Heart left ventricle (tissue), 16 donors: ENCODE measurements around the gene THSD7B. TPM values are rescaled to one million over a fixed set of nuclear protein-coding genes. Genes with fewer than 3 reads are reported as not detected.
"Not testable (repeated sequence)": the region's sequence is repeated elsewhere in the genome, so short reads cannot be mapped to it uniquely, and the experiment has no call there.

Source experiments
- ATAC-seq, 4 donors: fragments of 200-7000 bp; cut with Tn5 transposase; one replicate each; pipeline ENCODE4 v1.9.1; 2020 to 2022; ENCODE audit warnings: moderate library complexity in 4 of 4, mild to moderate bottlenecking in 3 of 4, moderate number of reproducible peaks in 1 of 4
- DNase-seq, 5 donors: peaks; one replicate each; pipeline ENCODE4 v3.0.0-alpha.2; 2020
- H3K27ac ChIP-seq, 12 donors: fragments of 200-600 bp; sonication (generic) in 4 of 12; one replicate each; pipeline versions ENCODE4 v1.5.0 to v1.8.0; 2016 to 2022; ENCODE audit warnings: mild to moderate bottlenecking in 2 of 12
- H3K27me3 ChIP-seq, 9 donors: fragments of 200-600 bp; sonication (generic) in 2 of 9; one replicate each; pipeline versions ENCODE4 v1.5.1 to v1.8.0; 2016 to 2022; ENCODE audit warnings: mild to moderate bottlenecking in 3 of 9
- H3K36me3 ChIP-seq, 9 donors: fragments of 200-600 bp; sonication (generic) in 2 of 9; one replicate each; pipeline versions ENCODE4 v1.5.0 to v1.8.0; 2018 to 2022; ENCODE audit warnings: mild to moderate bottlenecking in 2 of 9
- H3K4me1 ChIP-seq, 12 donors: fragments of 200-600 bp; sonication (generic) in 4 of 12; one replicate each; pipeline versions ENCODE4 v1.5.0 to v1.8.0; 2016 to 2022; ENCODE audit warnings: mild to moderate bottlenecking in 3 of 12
- H3K4me3 ChIP-seq, 12 donors: fragments of 200-600 bp; sonication (generic) in 4 of 12; one replicate each; pipeline versions ENCODE4 v1.5.0 to v1.8.0; 2017 to 2022; ENCODE audit warnings: mild to moderate bottlenecking in 9 of 12, moderate library complexity in 4 of 12
- H3K9me3 ChIP-seq, 12 donors: fragments of 200-600 bp; sonication (generic) in 4 of 12; one replicate each; pipeline versions ENCODE4 v1.5.0 to v1.8.0; 2016 to 2022; ENCODE audit warnings: mild to moderate bottlenecking in 1 of 12
- POLR2A ChIP-seq, 2 donors: fragments of 450-650 bp; IDR thresholded peaks; one replicate each; pipeline ENCODE4 v1.6.1; 2017; ENCODE audit warnings: antibody characterized with exemption in 2 of 2, mild to moderate bottlenecking in 2 of 2, moderate library complexity in 2 of 2
- WGBS, 4 donors: extraction: QIAGEN DNeasy Blood & Tissue Kit in 2 of 4; methylation state at CpG; one replicate each; pipeline versions ENCODE4 v1.1.5 to v1.1.7; 2013 to 2018; 5-methylcytosine and 5-hydroxymethylcytosine counted together
- intact Hi-C, 10 donors: fragments of 100-400 bp; cut with DNase I; formaldehyde crosslinking; loops; one replicate each; pipeline versions ENCODE4 v1.11.1 to v1.14.2; 2022
- polyA plus RNA-seq, 2 donors: library from polyadenylated mRNA; stranded (reverse); fragments of 200-250 nt; gene quantifications; one replicate each; pipeline ENCODE4 v1.2.3, GENCODE V29; 2013
- total RNA-seq, 9 donors: library from RNA; depleted of rRNA in 2 of 9; stranded (reverse); fragments of >200 nt in 2 of 9; fragmentation: NEBNext Ultra II Directional in 3 of 9; extraction: Animal tissue kit (Norgen Biotek cat#: 25700) in 3 of 9; gene quantifications; one replicate each; pipeline versions ENCODE4 v1.1.0 to v1.2.4, GENCODE V29; 2016 to 2023
- TF ChIP-seq, protein P1 (sequence below), 12 donors: fragments of 200-600 bp; sonication (generic) in 4 of 12; IDR thresholded peaks; one replicate each; pipeline versions ENCODE4 v1.5.0 to v1.8.0; 2018 to 2022; ENCODE audit warnings: antibody characterized with exemption in 12 of 12, mild to moderate bottlenecking in 5 of 12
- donor health status: ischemic (EF 13 %, LVEDD 7.1; RV severe dilation, severe dysfunction).
- donor health status: healthy with polysubstance abuse.
- donor health status: DM: no; HTN: yes; CAD: no.
- donor health status: DM: no; HTN: no; CAD: no.
- donor health status: ischemic (EF 25% LVEDD 6.9; RV normal size, moderate dysfunction).
- donor health status: ischemic (EF 25% LVEDD 5.7; RV mildly dilated, moderate dysfunction).
- donor health status: healthy.
- donor health status: DM: yes; HTN: yes; CAD: no.
- donor health status: ischemic (EF 35%, LVEDD 5.7; RV mildly dilated, moderate dysfunction).
- donor health status: nonischemic (EF 11% LVEDD 7.7; RV severe dilation, severe dysfunction).
- donor health status: DM: yes; HTN: yes; CAD: no.
- donor health status: PGD.
- donor health status: ischemic (EF 29% LVEDD 5.4; RV normal size, mild dysfunction).
- donor health status: nonischemic (EF 23%, LVEDD 6.1; RV moderate dilation, normal function).

Gene THSD7B
- total and polyA plus RNA-seq, 11 donors: 0.04 to 0.43 (median 0.17) TPM

DNA sequence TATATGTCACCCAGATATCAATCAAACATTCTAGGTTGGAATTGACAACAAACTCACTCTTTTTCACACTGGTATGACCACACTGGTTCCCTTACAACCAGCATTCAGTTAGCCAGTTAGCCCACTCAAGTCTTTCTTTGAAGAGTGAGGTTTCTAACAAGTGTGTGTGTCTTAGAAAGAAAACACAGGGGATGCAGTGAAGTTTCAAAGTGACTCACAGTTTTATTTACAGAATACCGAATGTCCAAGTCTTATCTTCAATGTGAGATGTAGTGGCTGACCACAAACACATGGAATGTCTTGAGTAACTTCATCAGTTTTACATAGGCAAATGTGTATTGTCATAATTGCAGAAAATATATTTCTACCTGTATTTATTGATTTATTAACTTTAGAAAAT lies 924.2 kb downstream of the THSD7B start:
- TF ChIP-seq, protein P1, sequence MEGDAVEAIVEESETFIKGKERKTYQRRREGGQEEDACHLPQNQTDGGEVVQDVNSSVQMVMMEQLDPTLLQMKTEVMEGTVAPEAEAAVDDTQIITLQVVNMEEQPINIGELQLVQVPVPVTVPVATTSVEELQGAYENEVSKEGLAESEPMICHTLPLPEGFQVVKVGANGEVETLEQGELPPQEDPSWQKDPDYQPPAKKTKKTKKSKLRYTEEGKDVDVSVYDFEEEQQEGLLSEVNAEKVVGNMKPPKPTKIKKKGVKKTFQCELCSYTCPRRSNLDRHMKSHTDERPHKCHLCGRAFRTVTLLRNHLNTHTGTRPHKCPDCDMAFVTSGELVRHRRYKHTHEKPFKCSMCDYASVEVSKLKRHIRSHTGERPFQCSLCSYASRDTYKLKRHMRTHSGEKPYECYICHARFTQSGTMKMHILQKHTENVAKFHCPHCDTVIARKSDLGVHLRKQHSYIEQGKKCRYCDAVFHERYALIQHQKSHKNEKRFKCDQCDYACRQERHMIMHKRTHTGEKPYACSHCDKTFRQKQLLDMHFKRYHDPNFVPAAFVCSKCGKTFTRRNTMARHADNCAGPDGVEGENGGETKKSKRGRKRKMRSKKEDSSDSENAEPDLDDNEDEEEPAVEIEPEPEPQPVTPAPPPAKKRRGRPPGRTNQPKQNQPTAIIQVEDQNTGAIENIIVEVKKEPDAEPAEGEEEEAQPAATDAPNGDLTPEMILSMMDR (IDR thresholded peaks at IDR 0.05): no peak
- no peak for TF ChIP-seq POLR2A (IDR thresholded peaks at IDR 0.05)
- no peak overlapping the region for H3K27ac ChIP-seq
- no peak overlapping the region for H3K4me3 ChIP-seq
- no peaks in the 10 kb centered on the region for H3K4me1 ChIP-seq
- DNase-seq (no peak), ATAC-seq (no peak)
- H3K36me3 ChIP-seq: no peaks in the 10 kb centered on the region
- intact Hi-C loops: no loop called here
- WGBS, 4 donors: 0 to 57% (median 36%) methylated on average over 1 of the region's 1 CpG
- no peaks in the 10 kb centered on the region for H3K27me3 ChIP-seq
- no peaks in the 10 kb centered on the region for H3K9me3 ChIP-seq

DNA sequence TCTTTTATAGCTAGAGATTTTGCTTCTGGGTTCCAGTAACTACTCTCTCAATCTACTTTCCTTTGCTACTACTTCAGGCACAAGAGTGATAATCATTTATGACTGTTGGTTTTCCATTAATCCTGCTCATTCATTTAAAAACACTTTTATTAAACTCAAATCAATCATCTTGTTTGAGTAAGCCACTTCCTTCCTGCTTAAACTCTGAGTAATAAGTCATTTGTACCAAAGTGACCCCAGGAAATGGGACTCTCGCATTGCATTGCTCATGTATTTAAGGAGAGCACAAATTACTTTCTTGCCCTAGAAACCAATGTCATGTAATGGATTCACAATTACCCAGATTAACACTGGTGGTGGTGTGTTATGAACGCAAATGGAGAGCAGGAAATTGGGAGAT lies 928.2 kb downstream of the THSD7B start:
- no peak for ATAC-seq

DNA sequence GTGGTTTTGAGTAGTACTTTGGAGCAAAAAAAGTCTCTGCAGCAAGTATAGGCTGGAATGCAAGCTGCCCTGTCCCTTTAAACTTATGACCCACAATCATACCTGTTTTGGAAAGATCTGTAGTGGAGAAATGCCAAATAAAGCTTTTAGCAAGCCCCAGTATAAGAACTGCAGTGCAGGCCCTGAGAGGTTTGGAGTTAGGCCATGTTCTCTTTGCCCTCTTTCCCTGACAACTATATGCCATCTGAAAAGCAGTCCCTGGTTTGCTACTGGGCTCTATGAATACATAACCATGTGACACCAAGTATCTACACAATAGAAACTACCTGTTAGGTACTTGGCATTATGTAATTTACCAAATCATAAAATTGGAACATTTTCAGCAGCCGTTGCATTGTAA lies 931.6 kb downstream of the THSD7B start:
- no peak overlapping the region for H3K27ac ChIP-seq
- 65 to 93% (median 74%) methylated on average over 1 of the region's 1 CpG for WGBS, 4 donors
- TF ChIP-seq, protein P1 (IDR thresholded peaks at IDR 0.05): no peak
- TF ChIP-seq POLR2A (IDR thresholded peaks at IDR 0.05): no peak
- H3K4me1 ChIP-seq: no peaks in the 10 kb centered on the region
- no peak overlapping the region for H3K4me3 ChIP-seq
- H3K36me3 ChIP-seq: no peaks in the 10 kb centered on the region
- intact Hi-C loops: no loop called here
- DNase-seq (no peak), ATAC-seq (peak in 3 of 4 donors; percentile 33 to 66 (median 51))
- peaks cover 0 to 4% (median 3%) of the 10 kb centered on the region in 12 donors for H3K9me3 ChIP-seq
- H3K27me3 ChIP-seq: no peaks in the 10 kb centered on the region

More for the DNA sequence above, 928.2 kb downstream of the THSD7B start:
- no peak overlapping the region for H3K27ac ChIP-seq
- 24 to 29% (median 26%) methylated on average over 2 of the region's 2 CpGs for WGBS, 4 donors
- no peaks in the 10 kb centered on the region for H3K36me3 ChIP-seq
- H3K9me3 ChIP-seq: no peaks in the 10 kb centered on the region
- no peak for DNase-seq
- TF ChIP-seq, protein P1 (IDR thresholded peaks at IDR 0.05): no peak
- no peak for TF ChIP-seq POLR2A (IDR thresholded peaks at IDR 0.05)
- H3K4me1 ChIP-seq: no peaks in the 10 kb centered on the region
- intact Hi-C loops: no loop called here
- no peak overlapping the region for H3K4me3 ChIP-seq
- H3K27me3 ChIP-seq: no peaks in the 10 kb centered on the region

DNA sequence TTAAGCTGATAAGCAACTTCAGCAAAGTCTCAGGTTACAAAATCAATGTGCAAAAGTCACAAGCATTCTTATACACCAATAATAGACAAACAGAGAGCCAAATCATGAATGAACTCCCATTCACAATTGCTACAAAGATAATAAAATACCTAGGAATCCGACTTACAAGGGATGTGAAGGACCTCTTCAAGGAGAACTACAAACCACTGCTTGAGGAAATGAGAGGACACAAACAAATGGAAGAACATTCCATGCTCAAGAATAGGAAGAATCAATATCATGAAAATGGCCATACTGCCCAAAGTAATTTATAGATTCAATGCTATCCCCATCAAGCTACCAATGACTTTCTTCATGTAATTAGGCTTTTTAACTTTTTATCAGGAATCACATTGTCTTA lies 934.9 kb downstream of the THSD7B start:
- WGBS, 4 donors: 50 to 71% (median 52%) methylated on average over 1 of the region's 1 CpG
- DNase-seq, ATAC-seq, H3K27me3 ChIP-seq, intact Hi-C loops, H3K27ac ChIP-seq, H3K4me3 ChIP-seq, H3K36me3 ChIP-seq, H3K4me1 ChIP-seq: not testable (repeated sequence)
- H3K9me3 ChIP-seq: peaks cover 0 to 19% (median 7%) of the 10 kb centered on the region in 12 donors

DNA sequence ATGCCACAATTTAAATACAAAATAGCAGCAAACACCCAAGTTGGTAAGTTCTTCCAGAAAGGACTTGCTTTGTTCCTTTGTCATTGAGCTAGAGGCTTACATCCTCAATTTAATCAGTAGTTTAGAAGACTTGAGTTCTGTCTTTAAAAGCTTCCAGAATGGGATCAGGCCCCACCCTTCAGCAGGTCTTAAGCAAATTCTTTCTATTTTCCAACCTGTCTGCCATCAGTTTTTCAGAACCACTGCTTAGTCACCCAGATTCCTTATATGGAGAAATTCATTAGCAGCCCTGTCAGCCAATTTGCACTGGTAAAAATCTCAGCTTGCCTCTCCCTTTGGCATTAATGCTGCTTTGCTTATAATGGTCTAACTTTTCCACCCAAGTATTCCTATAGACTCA lies 935.3 kb downstream of the THSD7B start:
- Histone ChIP-seq H3K27ac (no peak overlapping the region), H3K27me3 (no peaks in the 10 kb centered on the region), H3K36me3 (no peaks in the 10 kb centered on the region), H3K4me3 (no peak overlapping the region), H3K4me1 (no peaks in the 10 kb centered on the region), H3K9me3 (peaks cover 0 to 19% (median 7%) of the 10 kb centered on the region in 12 donors)
- ATAC-seq (no peak), DNase-seq (no peak)
- intact Hi-C loops: no loop called here
- no peak for TF ChIP-seq POLR2A (IDR thresholded peaks at IDR 0.05)
- TF ChIP-seq, protein P1 (IDR thresholded peaks at IDR 0.05): no peak
